A673 (cell line): ENCODE measurements around the gene CWF19L2. TPM values are rescaled to one million over a fixed set of nuclear protein-coding genes. Genes with fewer than 3 reads are reported as not detected.

Experiments
- BruUV-seq: library from RNA; stranded (reverse); fragments of 400-500 nt; replicated peaks from 2 replicates; lab custom pipeline; 2021; lab: Mats Ljungman, UMichigan
- CTCF ChIA-PET: fragments of 300-600 bp; sonication (Branson Sonifier 250); formaldehyde crosslinking; loops from one replicate; lab custom pipeline; 2022; ENCODE audit warnings: antibody characterized with exemption; lab: Charles Lee
- POLR2A ChIA-PET: fragments of 300-600 bp; sonication (Branson Sonifier 250); formaldehyde crosslinking; loops from one replicate; lab custom pipeline; 2022; ENCODE audit warnings: antibody characterized with exemption; ENCODE audit not compliant: low non-redundant PET; lab: Charles Lee
- DNase-seq: peaks from one replicate; pipeline ENCODE4 v3.0.0-alpha.2; 2015; ENCODE audit warnings: low spot score
- H3K27ac ChIP-seq: fragments of 200-600 bp; sonication (generic); 2 replicates; pipeline ENCODE4 v1.5.1; 2016; ENCODE audit warnings: mixed run types, low read depth, mild to moderate bottlenecking, mixed read lengths, antibody characterized with exemption, low read length; ENCODE audit not compliant: poor library complexity, severe bottlenecking
- H3K27me3 ChIP-seq: fragments of 200-600 bp; sonication (generic); replicated peaks from 2 replicates; pipeline ENCODE4 v1.6.1; 2017; ENCODE audit warnings: mixed run types, low read depth, mild to moderate bottlenecking, mixed read lengths, antibody characterized with exemption, low read length; ENCODE audit not compliant: insufficient read depth, poor library complexity
- H3K36me3 ChIP-seq: fragments of 200-600 bp; sonication (generic); 2 replicates; pipeline ENCODE4 v1.6.1; 2016; ENCODE audit warnings: mixed run types, mild to moderate bottlenecking, mixed read lengths, antibody characterized with exemption, low read length; ENCODE audit not compliant: insufficient read depth, poor library complexity, severe bottlenecking
- H3K4me1 ChIP-seq: fragments of 200-600 bp; sonication (generic); 2 replicates; pipeline ENCODE4 v1.6.1; 2017; ENCODE audit warnings: mixed run types, mild to moderate bottlenecking, mixed read lengths, antibody characterized with exemption, low read length; ENCODE audit not compliant: insufficient read depth, poor library complexity, severe bottlenecking
- H3K4me3 ChIP-seq: fragments of 200-600 bp; sonication (generic); 2 replicates; pipeline ENCODE4 v1.5.1; 2016; ENCODE audit warnings: low read depth, mixed run types, mild to moderate bottlenecking, mixed read lengths, low read length; ENCODE audit not compliant: poor library complexity, severe bottlenecking
- H3K9me3 ChIP-seq: fragments of 200-600 bp; sonication (generic); 2 replicates; pipeline ENCODE4 v1.6.1; 2016; ENCODE audit warnings: mixed run types, low read depth, mild to moderate bottlenecking, mixed read lengths, antibody characterized with exemption, low read length; ENCODE audit not compliant: poor library complexity, severe bottlenecking
- EZH2 ChIP-seq: fragments of 200-600 bp; sonication (generic); IDR thresholded peaks from 2 replicates; pipeline ENCODE4 v1.6.1; 2017; ENCODE audit warnings: borderline replicate concordance, low read depth, mild to moderate bottlenecking, mixed read lengths, antibody characterized with exemption, low read length; ENCODE audit not compliant: poor library complexity, severe bottlenecking
- intact Hi-C: fragments of 100-400 bp; cut with micrococcal nuclease; formaldehyde crosslinking; loops from one replicate; pipeline ENCODE4 v1.10.0; 2022; ENCODE audit not compliant: unreplicated experiment
- total RNA-seq: library from RNA; stranded (reverse); gene quantifications from 2 replicates; pipeline ENCODE4 v1.2.3, GENCODE V29; 2021
- TF ChIP-seq, protein P1 (sequence below): fragments of 300-800, 200-600 bp; sonication (generic); conservative IDR thresholded peaks from 2 replicates; pipeline ENCODE4 v1.5.1; 2017; ENCODE audit warnings: low read depth, mild to moderate bottlenecking, antibody characterized with exemption, low read length, moderate library complexity, mixed read lengths

CWF19L2 gene
- total RNA-seq, 1 experiment from 2014 or later: 26.3 TPM

DNA sequence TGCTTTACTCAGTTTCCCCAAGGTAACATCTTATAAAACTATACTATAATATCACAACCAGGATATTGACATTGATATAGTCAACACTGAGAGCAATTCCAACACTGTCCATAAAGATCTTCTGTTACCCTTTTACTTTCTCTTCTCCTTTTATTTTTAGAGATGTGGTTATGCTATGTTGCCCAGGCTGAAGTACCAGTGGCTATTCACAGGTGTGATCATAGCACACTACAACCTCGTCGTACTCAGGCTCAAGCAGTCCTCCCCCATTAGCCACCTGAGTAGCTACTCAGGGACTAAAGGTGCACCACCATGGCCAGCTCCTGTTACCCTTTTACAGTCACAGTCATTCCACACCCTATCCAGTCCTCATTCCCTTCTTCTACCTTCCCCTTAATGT lies 119.7 kb downstream of the CWF19L2 start:
- BruUV-seq: no TSS peak
- DNase-seq: no peak
- ChIA-PET POLR2A (no interaction called here), CTCF (no interaction called here)
- no peak overlapping the region for H3K27ac ChIP-seq
- H3K9me3 ChIP-seq: no peaks in the 10 kb centered on the region
- no peaks in the 10 kb centered on the region for H3K36me3 ChIP-seq
- TF ChIP-seq, protein P1, sequence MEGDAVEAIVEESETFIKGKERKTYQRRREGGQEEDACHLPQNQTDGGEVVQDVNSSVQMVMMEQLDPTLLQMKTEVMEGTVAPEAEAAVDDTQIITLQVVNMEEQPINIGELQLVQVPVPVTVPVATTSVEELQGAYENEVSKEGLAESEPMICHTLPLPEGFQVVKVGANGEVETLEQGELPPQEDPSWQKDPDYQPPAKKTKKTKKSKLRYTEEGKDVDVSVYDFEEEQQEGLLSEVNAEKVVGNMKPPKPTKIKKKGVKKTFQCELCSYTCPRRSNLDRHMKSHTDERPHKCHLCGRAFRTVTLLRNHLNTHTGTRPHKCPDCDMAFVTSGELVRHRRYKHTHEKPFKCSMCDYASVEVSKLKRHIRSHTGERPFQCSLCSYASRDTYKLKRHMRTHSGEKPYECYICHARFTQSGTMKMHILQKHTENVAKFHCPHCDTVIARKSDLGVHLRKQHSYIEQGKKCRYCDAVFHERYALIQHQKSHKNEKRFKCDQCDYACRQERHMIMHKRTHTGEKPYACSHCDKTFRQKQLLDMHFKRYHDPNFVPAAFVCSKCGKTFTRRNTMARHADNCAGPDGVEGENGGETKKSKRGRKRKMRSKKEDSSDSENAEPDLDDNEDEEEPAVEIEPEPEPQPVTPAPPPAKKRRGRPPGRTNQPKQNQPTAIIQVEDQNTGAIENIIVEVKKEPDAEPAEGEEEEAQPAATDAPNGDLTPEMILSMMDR: no peak
- TF ChIP-seq EZH2: no peak
- no peak overlapping the region for H3K4me3 ChIP-seq
- no peaks in the 10 kb centered on the region for H3K27me3 ChIP-seq
- no peaks in the 10 kb centered on the region for H3K4me1 ChIP-seq
- intact Hi-C loops: no loop called here

DNA sequence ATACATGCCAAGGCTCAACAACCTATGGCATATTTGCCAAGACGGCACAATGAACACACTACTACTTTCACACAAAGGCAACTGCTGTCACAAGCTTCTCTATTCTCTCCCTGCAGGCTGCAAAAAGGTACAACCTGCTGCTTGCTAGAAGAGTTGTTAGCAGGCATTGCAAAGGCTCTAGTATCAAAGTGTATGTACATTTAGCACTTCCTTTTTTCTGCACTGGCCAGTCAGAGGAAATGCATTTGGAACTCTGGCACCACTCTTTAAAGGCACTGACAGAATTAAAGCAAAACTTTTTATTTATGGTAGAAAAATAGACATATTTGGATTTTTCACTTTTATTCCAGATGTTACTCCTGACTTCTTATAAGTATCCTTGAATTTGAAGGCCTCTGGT lies 125.9 kb downstream of the CWF19L2 start:
- Histone ChIP-seq H3K9me3 (no peaks in the 10 kb centered on the region), H3K27me3 (no peaks in the 10 kb centered on the region), H3K4me3 (no peak overlapping the region), H3K27ac (no peak overlapping the region), H3K4me1 (no peaks in the 10 kb centered on the region), H3K36me3 (no peaks in the 10 kb centered on the region)
- intact Hi-C loops: no loop called here
- no peak for TF ChIP-seq EZH2
- TF ChIP-seq, protein P1: no peak
- ChIA-PET POLR2A (no interaction called here), CTCF (no interaction called here)
- DNase-seq: no peak
- BruUV-seq: no TSS peak

DNA sequence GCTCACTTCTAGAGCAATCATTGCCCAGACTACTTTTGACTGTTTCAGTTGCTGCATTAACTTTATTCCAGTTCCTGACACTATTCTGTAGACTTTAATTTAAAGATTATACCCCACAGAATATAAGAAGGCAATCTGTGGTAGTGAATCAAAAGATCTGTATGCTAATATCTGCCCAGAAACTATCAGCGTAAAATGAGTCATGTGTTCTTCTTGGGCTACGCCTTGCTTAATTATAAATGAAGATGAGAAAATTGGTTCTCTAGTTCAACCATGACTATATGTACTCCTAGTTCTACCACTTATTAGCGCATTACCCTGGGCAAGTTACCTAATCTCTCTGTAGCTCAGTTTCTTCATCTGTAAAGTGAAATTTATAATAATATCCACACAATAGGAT lies 128.5 kb downstream of the CWF19L2 start:
- Histone ChIP-seq H3K36me3 (no peaks in the 10 kb centered on the region), H3K27ac (no peak overlapping the region), H3K4me1 (no peaks in the 10 kb centered on the region), H3K27me3 (no peaks in the 10 kb centered on the region), H3K4me3 (no peak overlapping the region), H3K9me3 (no peaks in the 10 kb centered on the region)
- ChIA-PET POLR2A (no interaction called here), CTCF (no interaction called here)
- intact Hi-C loops: no loop called here
- no TSS peak for BruUV-seq
- TF ChIP-seq, protein P1: no peak
- no peak for TF ChIP-seq EZH2
- no peak for DNase-seq
